Astrocyte (in vitro differentiated cells and primary cell): ENCODE results near the gene TWIST2. TPM values are rescaled to one million over a fixed set of nuclear protein-coding genes. Genes with fewer than 3 reads are reported as not detected.

Source experiments
- DNase-seq: peaks from one replicate; pipeline ENCODE4 v3.0.0-alpha.2; 2010; ENCODE audit warnings: low read depth
- FAIRE-seq: peaks from 2 replicates; lab custom pipeline; 2011; peaks lifted over from hg19 to GRCh38; lab: Jason Lieb, UNC
- H2AFZ ChIP-seq: 2 replicates; pipeline ENCODE4 v1.6.0; 2012; ENCODE audit warnings: low read depth, low read length, inconsistent platforms
- H3K27ac ChIP-seq: 2 replicates; pipeline ENCODE4 v1.5.1; 2011; ENCODE audit warnings: low read depth, low read length, inconsistent platforms
- H3K27me3 ChIP-seq: 2 replicates; pipeline ENCODE4 v1.6.0; 2011; ENCODE audit warnings: low read length, inconsistent platforms; ENCODE audit not compliant: insufficient read depth
- H3K36me3 ChIP-seq: 2 replicates; pipeline ENCODE4 v1.5.1; 2011; ENCODE audit warnings: low read length, inconsistent platforms; ENCODE audit not compliant: insufficient read depth
- H3K4me1 ChIP-seq: 2 replicates; pipeline ENCODE4 v1.5.1; 2011; ENCODE audit warnings: low read length, inconsistent platforms; ENCODE audit not compliant: insufficient read depth
- H3K4me2 ChIP-seq: 2 replicates; pipeline ENCODE4 v1.6.0; 2012; ENCODE audit warnings: low read length, inconsistent platforms
- H3K4me3 ChIP-seq: 2 replicates; pipeline ENCODE4 v1.5.1; 2011; ENCODE audit warnings: low read depth, mild to moderate bottlenecking, low read length, inconsistent platforms; ENCODE audit not compliant: insufficient read depth
- H3K79me2 ChIP-seq: 2 replicates; pipeline ENCODE4 v1.6.0; 2012; ENCODE audit warnings: mild to moderate bottlenecking, low read length, inconsistent platforms; ENCODE audit not compliant: insufficient read depth
- H3K9ac ChIP-seq: 2 replicates; pipeline ENCODE4 v1.6.0; 2012; ENCODE audit warnings: mild to moderate bottlenecking, low read length, inconsistent platforms
- H3K9me3 ChIP-seq: 2 replicates; pipeline ENCODE4 v1.5.1; 2012; ENCODE audit warnings: low read depth, mild to moderate bottlenecking, low read length, inconsistent platforms; ENCODE audit not compliant: insufficient read depth
- H4K20me1 ChIP-seq: 2 replicates; pipeline ENCODE4 v1.6.0; 2012; ENCODE audit warnings: low read length, inconsistent platforms; ENCODE audit not compliant: insufficient read depth
- H3K27ac Mint-ChIP-seq: one replicate; pipeline ENCODE4 v1.8.0; 2021; ENCODE audit warnings: mild to moderate bottlenecking, mixed read lengths; ENCODE audit not compliant: unreplicated experiment
- H3K27me3 Mint-ChIP-seq: one replicate; pipeline ENCODE4 v1.8.0; 2021; ENCODE audit warnings: low read depth, mixed read lengths; ENCODE audit not compliant: unreplicated experiment
- H3K36me3 Mint-ChIP-seq: one replicate; pipeline ENCODE4 v1.8.0; 2021; ENCODE audit warnings: low read depth, mixed read lengths; ENCODE audit not compliant: unreplicated experiment
- H3K4me1 Mint-ChIP-seq: one replicate; pipeline ENCODE4 v1.8.0; 2021; ENCODE audit warnings: low read depth, mixed read lengths; ENCODE audit not compliant: unreplicated experiment
- H3K4me3 Mint-ChIP-seq: one replicate; pipeline ENCODE4 v1.8.0; 2021; ENCODE audit warnings: mild to moderate bottlenecking, moderate library complexity, mixed read lengths; ENCODE audit not compliant: unreplicated experiment
- H3K9me3 Mint-ChIP-seq: one replicate; pipeline ENCODE4 v1.8.0; 2021; ENCODE audit warnings: mild to moderate bottlenecking, mixed read lengths; ENCODE audit not compliant: unreplicated experiment
- CTCF ChIP-seq: IDR thresholded peaks from 2 replicates; pipeline ENCODE4 v1.5.1; 2011; ENCODE audit warnings: low read depth, mild to moderate bottlenecking, inconsistent platforms, low read length, moderate library complexity; ENCODE audit not compliant: insufficient read depth
- EZH2 ChIP-seq: IDR thresholded peaks from 2 replicates; pipeline ENCODE4 v1.6.1; 2012; ENCODE audit warnings: mild to moderate bottlenecking, low read length, inconsistent platforms; ENCODE audit not compliant: insufficient read depth
- total RNA-seq: library from RNA; stranded (reverse); gene quantifications from 2 replicates; pipeline ENCODE4 v1.2.1, GENCODE V29; 2021

TWIST2 gene
- total RNA-seq, 1 donor from 2014 or later: 3.2 TPM

GRCh38 chr2:238861013-238861730, 13.3 kb downstream of the TWIST2 start:
- Histone ChIP-seq H3K4me1 (peaks cover 23% of the 10 kb centered on the region), H3K9ac (no peak overlapping the region), H3K79me2 (peaks cover 74% of the 10 kb centered on the region), H4K20me1 (peaks cover 3% of the 10 kb centered on the region), H3K27me3 (no peaks in the 10 kb centered on the region), H2AFZ (no peak overlapping the region), H3K4me3 (no peak overlapping the region), H3K36me3 (no peaks in the 10 kb centered on the region), H3K9me3 (no peaks in the 10 kb centered on the region), H3K27ac (no peak overlapping the region), H3K4me2 (no peak overlapping the region)
- Mint-ChIP-seq H3K9me3 (no peaks in the 10 kb centered on the region), H3K27ac (no peak overlapping the region), H3K36me3 (peaks cover 3% of the 10 kb centered on the region), H3K4me3 (no peak overlapping the region), H3K4me1 (peaks cover 16% of the 10 kb centered on the region), H3K27me3 (peaks cover 14% of the 10 kb centered on the region)
- no peak for FAIRE-seq
- no peak for DNase-seq
- TF ChIP-seq CTCF (no peak), EZH2 (no peak)

DNA sequence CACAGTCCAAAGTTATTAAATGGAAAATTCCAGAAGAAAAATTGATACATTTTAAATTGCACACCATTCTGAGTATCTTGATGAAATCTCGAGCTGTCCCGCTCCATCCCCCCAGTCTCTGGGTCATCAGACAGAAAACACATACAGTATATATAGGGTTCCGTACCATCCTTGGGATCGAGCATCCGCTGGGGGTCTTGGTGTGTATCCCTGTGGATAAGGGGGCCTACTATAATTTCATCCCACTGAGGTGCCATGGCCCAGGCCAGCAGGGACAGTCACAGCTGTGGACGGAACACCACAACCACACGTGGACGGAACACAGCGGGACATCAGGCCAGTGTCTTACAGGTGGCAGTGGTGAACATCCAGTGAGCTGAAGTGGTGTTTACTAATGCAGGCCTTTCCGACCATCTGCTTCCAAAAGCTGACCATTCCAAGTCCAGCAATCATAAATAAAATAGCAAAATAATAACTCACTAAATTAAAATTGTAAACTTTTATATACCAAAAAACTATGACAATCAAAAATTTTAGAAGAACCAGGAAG, 14.0 kb downstream of the TWIST2 start:
- no peaks in the 10 kb centered on the region for H3K36me3 ChIP-seq
- Mint-ChIP-seq H3K4me3 (no peak overlapping the region), H3K36me3 (peaks cover 3% of the 10 kb centered on the region), H3K4me1 (peaks cover 18% of the 10 kb centered on the region), H3K9me3 (no peaks in the 10 kb centered on the region), H3K27me3 (peaks cover 14% of the 10 kb centered on the region), H3K27ac (no peak overlapping the region)
- H3K79me2 ChIP-seq: peaks cover 72% of the 10 kb centered on the region
- no peaks in the 10 kb centered on the region for H3K27me3 ChIP-seq
- peak; percentile 13 for FAIRE-seq
- H4K20me1 ChIP-seq: peaks cover 3% of the 10 kb centered on the region
- H3K27ac ChIP-seq: no peak overlapping the region
- H3K9me3 ChIP-seq: no peaks in the 10 kb centered on the region
- no peak overlapping the region for H3K9ac ChIP-seq
- TF ChIP-seq CTCF: no peak
- TF ChIP-seq EZH2: no peak
- DNase-seq: no peak
- H2AFZ ChIP-seq: no peak overlapping the region
- no peak overlapping the region for H3K4me2 ChIP-seq
- no peak overlapping the region for H3K4me3 ChIP-seq
- H3K4me1 ChIP-seq: peaks cover 28% of the 10 kb centered on the region

DNA sequence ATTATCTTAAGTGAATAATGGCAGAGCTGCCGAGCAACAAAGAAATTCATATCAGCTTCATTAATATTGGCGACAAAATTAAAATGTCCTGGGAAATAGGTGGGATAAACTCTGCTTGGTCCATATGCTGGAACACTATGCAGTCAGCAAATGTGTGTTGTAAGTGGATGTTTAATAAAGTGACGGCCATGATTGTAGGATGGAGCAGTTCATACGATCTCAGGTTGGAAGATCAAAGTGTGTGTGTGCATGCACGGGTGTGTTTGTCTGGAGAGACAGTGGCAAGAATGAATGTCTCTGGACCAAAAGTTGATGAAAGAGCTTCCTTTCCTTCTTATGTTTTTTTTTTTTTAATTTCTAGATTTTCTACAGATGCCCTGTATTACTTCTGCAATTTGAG, 14.8 kb downstream of the TWIST2 start:
- peaks cover 27% of the 10 kb centered on the region for H3K4me1 Mint-ChIP-seq
- H3K79me2 ChIP-seq: peaks cover 69% of the 10 kb centered on the region
- H3K9ac ChIP-seq: no peak overlapping the region
- no peaks in the 10 kb centered on the region for H3K27me3 ChIP-seq
- peaks cover 3% of the 10 kb centered on the region for H3K36me3 Mint-ChIP-seq
- H3K4me3 Mint-ChIP-seq: no peak overlapping the region
- peaks cover 3% of the 10 kb centered on the region for H4K20me1 ChIP-seq
- H3K36me3 ChIP-seq: no peaks in the 10 kb centered on the region
- H3K9me3 Mint-ChIP-seq: no peaks in the 10 kb centered on the region
- no peak overlapping the region for H3K27ac ChIP-seq
- no peak for TF ChIP-seq EZH2
- no peak overlapping the region for H3K4me2 ChIP-seq
- no peak overlapping the region for H3K27ac Mint-ChIP-seq
- DNase-seq: no peak
- H3K27me3 Mint-ChIP-seq: peaks cover 11% of the 10 kb centered on the region
- peaks cover 37% of the 10 kb centered on the region for H3K4me1 ChIP-seq
- H3K4me3 ChIP-seq: no peak overlapping the region
- H2AFZ ChIP-seq: no peak overlapping the region
- peak; percentile 76 for FAIRE-seq
- H3K9me3 ChIP-seq: no peaks in the 10 kb centered on the region
